GM12892 (cell line): ENCODE measurements around the gene IP6K1.
"Not testable (repeated sequence)": the region's sequence is repeated elsewhere in the genome, so short reads cannot be mapped to it uniquely, and the experiment has no call there.

Source experiments
- DNase-seq: peaks from one replicate; pipeline ENCODE4 v3.0.0; 2011; ENCODE audit not compliant: insufficient read length
- FAIRE-seq: peaks from 2 replicates; lab custom pipeline; 2011; peaks lifted over from hg19 to GRCh38; lab: Jason Lieb, UNC
- POLR2A ChIP-seq: IDR thresholded peaks from 2 replicates; pipeline ENCODE4 v1.6.1; 2011; ENCODE audit warnings: low read depth, low read length, control low read depth
- POLR2AphosphoS5 ChIP-seq: IDR thresholded peaks from 2 replicates; pipeline ENCODE4 v1.6.1; 2011; ENCODE audit warnings: low read depth, low read length, control low read depth
- TAF1 ChIP-seq: IDR thresholded peaks from 2 replicates; pipeline ENCODE4 v1.6.1; 2011; ENCODE audit warnings: low read depth, mild to moderate bottlenecking, control low read depth, low read length, borderline replicate concordance

The IP6K1 gene

DNA sequence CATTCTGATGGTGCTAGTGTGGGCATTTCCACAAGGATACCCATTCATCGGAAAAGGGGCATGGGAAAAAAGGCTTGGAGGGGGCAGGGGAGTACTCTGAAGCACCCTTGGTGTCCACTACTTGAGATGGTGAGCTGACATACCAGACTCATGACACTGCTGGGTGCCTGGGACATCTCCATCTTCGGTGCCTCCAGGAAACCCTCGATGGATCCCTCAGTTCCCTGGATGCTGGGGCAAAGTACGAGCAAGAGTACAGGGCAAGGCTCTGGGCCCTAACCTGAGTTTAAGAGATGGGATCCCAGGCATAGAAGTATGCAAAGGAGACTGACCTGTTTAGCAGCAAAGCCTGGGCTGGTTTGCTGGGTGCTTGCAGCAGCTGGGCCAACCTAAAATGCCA lies 5.2 kb upstream of the IP6K1 start:
- FAIRE-seq (no peak), DNase-seq (no peak)
- TF ChIP-seq TAF1, result no peak
- no peak for TF ChIP-seq POLR2A
- TF ChIP-seq POLR2AphosphoS5, result no peak

- FAIRE-seq, result no peak
- no peak for TF ChIP-seq POLR2AphosphoS5
- no peak for TF ChIP-seq POLR2A
- TF ChIP-seq TAF1, result no peak
- peak; percentile 2 for DNase-seq
Observed at GRCh38 chr3:49790626-49791411, 4.5 kb upstream of the IP6K1 start.

DNA sequence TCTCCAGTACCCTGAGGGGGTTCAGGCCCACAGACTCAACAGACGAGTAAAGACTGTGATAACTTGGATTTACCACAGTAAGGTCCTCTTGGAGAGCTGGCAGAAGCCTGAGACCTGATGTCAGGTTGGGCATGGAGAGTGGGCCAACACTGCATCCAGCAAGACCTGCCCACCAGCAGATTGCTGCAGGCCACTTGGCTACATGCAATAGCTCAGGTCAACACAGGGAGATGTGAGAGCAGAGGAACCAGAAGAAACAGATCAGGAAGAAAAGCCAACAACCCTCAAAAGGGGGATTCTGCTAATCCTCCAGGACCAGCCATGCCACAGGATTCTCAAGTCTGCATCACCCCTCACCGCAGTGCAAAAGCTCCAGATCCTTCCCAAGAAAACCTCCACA lies 1.7 kb upstream of the IP6K1 start:
- DNase-seq (no peak), FAIRE-seq (no peak)
- no peak for TF ChIP-seq POLR2A
- no peak for TF ChIP-seq TAF1
- TF ChIP-seq POLR2AphosphoS5, result no peak

GRCh38 chr3:49787536-49787935 lies 1.2 kb upstream of the IP6K1 start:
- no peak for FAIRE-seq
- TF ChIP-seq POLR2A (no peak), TAF1 (no peak), POLR2AphosphoS5 (no peak)

GRCh38 chr3:49787182-49787464 lies 781 bp upstream of the IP6K1 start:
- DNase-seq (peak; percentile 5), FAIRE-seq (no peak)
- no peak for TF ChIP-seq TAF1
- TF ChIP-seq POLR2A, result no peak
- no peak for TF ChIP-seq POLR2AphosphoS5

More at GRCh38 chr3:49787536-49787935, 1.2 kb upstream of the IP6K1 start:
- DNase-seq, result no peak

DNA sequence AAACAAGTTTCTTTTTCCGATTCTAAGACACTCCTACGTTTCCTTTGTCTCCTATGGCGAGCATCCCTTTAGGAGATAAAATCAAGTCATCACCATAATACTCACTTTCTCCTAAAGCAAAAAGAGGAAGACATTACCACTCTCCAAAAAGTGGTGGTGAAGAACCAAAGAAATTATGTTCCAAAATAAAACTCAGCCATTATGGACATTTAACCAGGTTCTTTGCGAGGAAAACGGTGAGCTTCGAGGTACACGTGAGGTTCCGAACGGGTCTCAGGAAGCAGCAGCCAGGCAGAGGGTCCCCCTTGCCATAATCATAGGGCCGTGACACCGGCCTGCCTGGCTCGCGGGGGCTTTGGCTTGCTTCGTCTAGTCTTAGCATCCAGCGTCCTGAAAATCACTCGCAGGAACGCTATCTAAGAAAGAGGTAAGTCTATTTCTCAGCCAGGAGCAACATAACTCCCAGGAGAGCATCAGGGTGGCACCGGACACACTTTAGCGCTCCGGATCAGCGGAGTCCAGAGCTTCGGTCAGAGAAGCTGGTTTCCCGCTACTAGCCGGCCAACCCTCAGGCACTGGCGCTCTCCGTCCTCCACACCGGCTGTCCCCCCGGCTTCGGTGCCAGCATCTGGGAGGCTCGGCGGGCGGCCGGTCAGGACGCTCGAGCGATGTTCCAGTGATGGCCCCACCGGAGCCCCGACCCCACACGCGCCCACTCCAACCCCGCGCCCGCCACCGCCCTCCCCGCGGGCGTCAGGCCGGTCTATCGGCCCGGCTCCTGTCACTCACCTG lies 581 bp downstream of the IP6K1 start:
- peak; percentile 61 for FAIRE-seq

GRCh38 chr3:49782277-49782676 lies 4.1 kb downstream of the IP6K1 start:
- not testable (repeated sequence) for DNase-seq, FAIRE-seq

More for the DNA sequence above, 581 bp downstream of the IP6K1 start:
- DNase-seq, result no peak
- TF ChIP-seq TAF1 (no peak), POLR2A (no peak), POLR2AphosphoS5 (no peak)

DNA sequence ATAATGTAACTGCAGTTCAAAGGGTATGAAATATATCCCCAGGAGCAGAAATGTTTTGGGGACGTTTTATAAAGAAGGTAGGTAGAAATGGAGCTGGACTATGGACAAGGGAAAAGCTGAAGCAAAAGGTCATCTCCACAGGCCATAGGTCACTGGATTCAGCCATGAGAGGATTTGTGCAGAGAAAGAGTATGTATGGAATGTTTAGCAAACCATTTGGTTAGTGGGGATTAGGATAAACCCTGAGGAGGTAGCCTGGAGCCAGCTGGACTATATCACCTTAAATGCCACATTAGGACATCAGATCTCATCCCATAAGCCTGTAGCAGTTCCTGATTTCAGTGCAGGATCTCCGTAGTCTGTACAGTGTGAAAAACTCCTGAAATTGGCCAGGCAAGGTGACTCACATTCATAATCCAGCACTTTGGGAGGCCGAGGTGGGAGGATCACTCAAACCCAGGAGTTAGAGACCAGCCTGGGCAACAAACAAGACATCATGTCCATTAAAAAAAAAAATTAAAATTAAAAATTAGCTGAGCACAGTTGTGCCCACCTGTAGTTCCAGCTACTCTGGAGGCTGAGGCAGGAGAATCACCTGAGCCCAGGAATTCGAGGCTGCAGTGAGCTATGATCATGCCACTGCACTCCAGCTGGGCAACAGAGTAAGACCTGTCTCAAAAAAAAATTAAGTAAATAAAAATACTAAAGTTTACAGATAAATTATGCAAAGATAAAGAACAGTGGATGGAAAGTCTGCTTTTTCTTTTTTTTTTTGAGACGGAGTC lies 4.7 kb downstream of the IP6K1 start:
- DNase-seq (no peak), FAIRE-seq (no peak)
- TF ChIP-seq POLR2AphosphoS5 (no peak), TAF1 (no peak), POLR2A (no peak)

- FAIRE-seq, DNase-seq: not testable (repeated sequence)
Observed at GRCh38 chr3:49780975-49781365, 5.4 kb downstream of the IP6K1 start.

GRCh38 chr3:49780080-49780974 lies 6.0 kb downstream of the IP6K1 start:
- no peak for DNase-seq
- TF ChIP-seq TAF1, result no peak
- no peak for TF ChIP-seq POLR2A
- no peak for TF ChIP-seq POLR2AphosphoS5
- no peak for FAIRE-seq
